ENCODE data around the gene TSC22D3.

The TSC22D3 gene

GRCh38 chrX:107729558-107730297 lies 45.9 kb downstream of the TSC22D3 start:
- no peak for DNase-seq

GRCh38 chrX:107728371-107729099 lies 47.1 kb downstream of the TSC22D3 start:
- DNase-seq: no peak

DNA sequence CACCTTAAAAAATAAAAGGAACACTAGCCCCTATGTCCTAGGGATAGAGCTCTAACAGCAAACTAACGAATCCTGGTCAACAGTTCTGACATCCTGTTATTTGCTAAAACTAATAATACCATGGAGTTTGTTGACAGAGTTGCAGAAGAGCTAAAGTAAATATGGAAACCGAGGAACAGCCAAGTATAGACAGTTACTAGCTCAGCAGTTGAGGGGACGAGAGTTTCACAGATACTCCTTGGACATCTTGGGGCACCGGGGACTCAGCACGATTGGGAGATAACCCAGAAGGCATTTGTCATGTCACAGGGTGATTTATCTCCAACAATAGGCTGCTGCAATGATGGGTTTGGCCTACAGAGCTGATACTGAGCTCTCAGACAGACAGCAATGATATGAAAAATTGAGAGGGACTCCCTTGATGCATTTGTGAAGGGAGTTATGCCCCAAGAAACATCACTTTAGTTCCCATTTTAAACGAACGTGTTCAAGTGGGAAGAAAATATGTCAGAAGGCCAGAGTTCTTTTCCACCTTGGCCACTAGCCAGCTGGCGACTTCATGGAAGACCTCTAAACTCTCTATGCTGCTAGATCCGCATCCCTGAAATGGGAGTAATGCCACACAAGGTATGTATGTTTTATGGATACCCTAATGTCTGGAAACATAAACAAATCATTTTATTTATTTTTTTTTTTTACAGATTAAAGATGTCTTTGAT lies 48.6 kb downstream of the TSC22D3 start:
- DNase-seq: no peak

GRCh38 chrX:107725761-107726555 lies 49.6 kb downstream of the TSC22D3 start:
- no peak for DNase-seq

DNA sequence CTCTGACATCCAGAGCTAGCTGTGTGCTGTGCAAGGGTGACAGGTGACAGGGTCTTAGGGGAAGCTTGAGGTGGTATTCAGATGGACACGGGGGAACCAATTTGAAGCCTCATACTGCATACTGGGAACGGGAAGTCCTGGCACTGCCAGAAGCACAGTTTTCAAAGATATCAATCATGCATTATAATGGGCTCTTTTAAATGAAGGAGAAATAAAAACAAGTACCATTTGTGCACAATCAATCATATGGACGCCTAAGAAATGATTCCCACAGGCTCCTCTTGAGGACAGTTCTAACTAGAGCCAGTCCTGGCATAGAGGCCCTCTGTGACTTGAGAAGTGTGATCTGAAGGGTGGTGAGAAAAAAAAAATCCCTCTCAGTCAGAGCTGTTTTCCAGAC lies 50.9 kb downstream of the TSC22D3 start:
- DNase-seq: no peak

GRCh38 chrX:107723511-107723910 lies 52.1 kb downstream of the TSC22D3 start:
- DNase-seq: no peak

- DNase-seq: no peak
These were observed 53.5 kb downstream of the TSC22D3 start for GRCh38 chrX:107721966-107722707.

GRCh38 chrX:107721318-107721717 lies 54.3 kb downstream of the TSC22D3 start:
- peak in 1 of 2 donors; percentile 33 for DNase-seq

GRCh38 chrX:107718156-107718621 lies 57.4 kb downstream of the TSC22D3 start:
- DNase-seq: peak; percentile 77 to 82

- peak; percentile 95 to 96 for DNase-seq
These were observed 58.5 kb downstream of the TSC22D3 start for GRCh38 chrX:107716816-107717700.

- DNase-seq: peak in 1 of 2 donors; percentile 26
These were observed 59.4 kb downstream of the TSC22D3 start for GRCh38 chrX:107716118-107716684.

DNA sequence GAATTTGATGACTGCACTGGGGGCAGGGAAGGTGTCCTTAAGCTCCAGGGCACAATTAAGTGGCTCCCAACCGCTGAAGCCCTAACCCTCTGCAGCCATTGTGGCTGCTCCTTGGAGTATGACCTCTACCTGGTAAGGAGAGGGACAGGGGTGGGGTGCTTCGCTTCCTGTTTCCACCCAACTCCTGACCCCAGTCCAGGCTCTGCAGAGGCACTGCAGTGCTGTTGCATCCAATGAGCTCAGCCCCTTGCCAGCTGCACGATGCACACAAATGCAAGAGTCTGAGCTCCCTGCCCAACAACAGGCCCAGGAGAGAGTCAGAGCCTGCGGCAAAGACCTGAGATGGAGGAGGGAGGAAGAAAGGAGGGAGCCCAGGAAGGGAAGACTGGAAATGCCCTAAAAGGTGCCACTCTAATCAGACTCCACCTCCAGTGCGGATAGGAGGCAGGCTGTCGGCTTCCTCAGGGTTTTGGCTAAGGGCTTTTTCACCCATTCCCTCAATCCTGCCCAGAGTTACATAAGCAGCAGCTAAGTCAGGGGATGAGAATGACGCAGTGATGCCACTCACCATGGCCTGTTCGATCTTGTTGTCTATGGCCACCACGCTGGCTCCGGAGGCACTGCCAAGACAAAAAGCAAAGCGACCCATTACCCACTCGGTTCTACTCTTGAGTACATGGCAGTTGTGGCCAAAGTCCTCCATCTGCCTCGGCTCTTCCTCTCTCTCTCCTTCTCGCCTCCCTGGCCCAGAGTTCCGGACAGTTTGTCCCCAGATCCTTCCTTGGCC lies 60.1 kb downstream of the TSC22D3 start:
- DNase-seq: peak in 1 of 2 donors; percentile 41

DNA sequence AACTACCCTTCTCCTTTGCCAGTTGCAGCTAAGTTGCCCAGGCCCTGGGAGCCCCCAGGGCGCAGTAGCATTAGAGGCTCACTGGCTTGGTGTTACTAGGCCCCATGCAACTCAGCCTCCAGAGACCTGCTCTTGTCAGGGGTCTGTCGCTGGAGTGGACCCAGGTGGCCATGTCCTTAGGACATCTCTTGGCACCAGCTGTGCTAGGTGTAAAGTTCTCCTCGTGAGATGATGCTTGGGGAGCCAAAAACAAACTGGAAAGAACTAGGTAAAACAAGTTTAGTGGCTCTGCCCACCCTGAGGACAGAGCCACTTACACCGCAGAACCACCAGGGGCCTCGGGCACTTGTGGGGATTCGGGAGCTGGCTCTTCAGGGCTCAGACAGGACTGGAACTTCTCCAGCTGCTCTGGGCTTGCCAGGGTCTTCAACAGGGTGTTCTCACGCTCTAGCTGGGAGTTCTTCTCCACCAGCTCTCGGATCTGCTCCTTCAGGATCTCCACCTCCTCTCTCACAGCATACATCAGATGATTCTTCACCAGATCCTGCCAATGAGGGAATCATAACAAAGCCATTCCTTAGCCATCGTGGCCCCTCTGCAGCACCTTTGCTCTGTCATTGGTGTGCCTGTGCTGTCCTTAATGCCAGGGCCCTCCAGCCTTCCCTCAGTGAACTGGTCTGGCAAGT lies 61.2 kb downstream of the TSC22D3 start:
- DNase-seq: peak; percentile 43 to 51

- peak; percentile 31 to 53 for DNase-seq
These were observed 61.9 kb downstream of the TSC22D3 start for GRCh38 chrX:107713543-107714205.

GRCh38 chrX:107713203-107713542 lies 62.4 kb downstream of the TSC22D3 start:
- DNase-seq: peak in 1 of 2 donors; percentile 23

GRCh38 chrX:107712231-107713202 lies 63.1 kb downstream of the TSC22D3 start:
- peak; percentile 73 to 78 for DNase-seq

DNA sequence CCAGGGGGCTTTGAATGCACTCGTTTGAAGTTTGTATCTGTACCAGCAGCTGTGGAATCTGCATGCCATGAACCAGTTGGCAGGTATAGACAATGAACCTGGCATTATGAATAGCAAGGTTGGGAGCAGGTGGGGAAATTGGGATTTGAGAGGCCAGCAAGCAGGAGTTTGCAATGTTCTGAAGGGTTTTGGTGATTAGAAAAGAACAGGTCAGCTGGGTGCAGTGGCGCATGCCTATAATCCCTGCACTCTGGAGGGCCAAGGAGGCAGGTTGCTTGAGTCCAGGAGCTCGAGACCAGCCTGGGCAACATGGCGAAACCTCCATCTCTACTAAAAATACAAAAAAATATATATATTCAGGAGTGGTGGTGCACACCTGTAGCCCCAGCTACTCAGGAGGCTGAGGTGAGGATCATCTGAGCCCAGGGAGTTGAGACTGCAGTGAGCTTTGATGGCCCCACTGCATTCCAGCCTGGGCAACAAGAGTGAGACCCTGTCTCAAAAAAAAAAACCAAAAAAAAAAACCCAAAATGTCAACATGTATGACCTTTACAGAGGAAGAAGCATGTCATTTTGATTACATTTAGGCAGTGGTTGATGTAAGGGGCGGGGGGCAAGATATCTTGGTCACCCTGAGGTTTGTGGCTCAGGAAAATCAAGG lies 63.9 kb downstream of the TSC22D3 start:
- DNase-seq: no peak
